Trophoblast cell (in vitro differentiated cells and primary cell): Measurements from ENCODE around the gene EXOC4.

Experiments used
- DNase-seq, 2 donors: peaks; one replicate each; pipeline ENCODE4 v3.0.0-alpha.2; 2016
- H2AFZ ChIP-seq: 2 replicates; pipeline ENCODE4 v1.6.1; 2013; ENCODE audit warnings: low read length, moderate library complexity, mild to moderate bottlenecking; ENCODE audit not compliant: insufficient read depth, poor library complexity
- H2AK5ac ChIP-seq: 2 replicates; pipeline ENCODE4 v1.6.1; 2013; ENCODE audit warnings: mild to moderate bottlenecking, low read length
- H2BK120ac ChIP-seq: 2 replicates; pipeline ENCODE4 v1.6.1; 2013; ENCODE audit warnings: low read length, mild to moderate bottlenecking, moderate library complexity; ENCODE audit not compliant: insufficient read depth, poor library complexity
- H2BK12ac ChIP-seq: 2 replicates; pipeline ENCODE4 v1.6.1; 2013; ENCODE audit warnings: mild to moderate bottlenecking, low read length, moderate library complexity
- H2BK5ac ChIP-seq: 2 replicates; pipeline ENCODE4 v1.6.1; 2013; ENCODE audit warnings: low read length, low read depth, moderate library complexity, mild to moderate bottlenecking; ENCODE audit not compliant: poor library complexity
- H3K14ac ChIP-seq: 2 replicates; pipeline ENCODE4 v1.6.1; 2013; ENCODE audit warnings: mild to moderate bottlenecking, low read length
- H3K18ac ChIP-seq: 2 replicates; pipeline ENCODE4 v1.6.1; 2013; ENCODE audit warnings: mild to moderate bottlenecking, low read length
- H3K23ac ChIP-seq: 2 replicates; pipeline ENCODE4 v1.6.1; 2013; ENCODE audit warnings: low read length
- H3K27ac ChIP-seq: 2 replicates; pipeline ENCODE4 v1.5.1; 2013; ENCODE audit warnings: low read depth, mild to moderate bottlenecking, inconsistent platforms, low read length, moderate library complexity
- H3K27me3 ChIP-seq: 2 replicates; pipeline ENCODE4 v1.6.1; 2013; ENCODE audit warnings: inconsistent platforms, mild to moderate bottlenecking, low read length, moderate library complexity; ENCODE audit not compliant: insufficient read depth
- H3K36me3 ChIP-seq, 2 experiments: 1 replicate in 1 of 2; 2 replicates in 1 of 2; pipeline ENCODE4 v1.6.1; 2013; ENCODE audit warnings: low read length in 2 of 2, mild to moderate bottlenecking in 2 of 2, moderate library complexity in 1 of 2; ENCODE audit not compliant: insufficient read depth in 2 of 2, control insufficient read depth in 1 of 2
- H3K4ac ChIP-seq: 2 replicates; pipeline ENCODE4 v1.6.1; 2013; ENCODE audit warnings: low read depth, mild to moderate bottlenecking, low read length, moderate library complexity
- H3K4me1 ChIP-seq, 2 experiments: 1 replicate in 1 of 2; 2 replicates in 1 of 2; pipeline ENCODE4 v1.6.1; 2013; ENCODE audit warnings: low read length in 2 of 2, mild to moderate bottlenecking in 2 of 2, moderate library complexity in 1 of 2; ENCODE audit not compliant: insufficient read depth in 2 of 2, control insufficient read depth in 1 of 2
- H3K4me2 ChIP-seq: 2 replicates; pipeline ENCODE4 v1.6.1; 2013; ENCODE audit warnings: inconsistent platforms, mild to moderate bottlenecking, low read length, moderate library complexity
- H3K4me3 ChIP-seq: 2 replicates; pipeline ENCODE4 v1.5.1; 2013; ENCODE audit warnings: mild to moderate bottlenecking, low read depth, low read length, inconsistent platforms
- H3K79me1 ChIP-seq: one replicate; pipeline ENCODE4 v1.6.1; 2013; ENCODE audit warnings: low read length
- H3K79me2 ChIP-seq: 2 replicates; pipeline ENCODE4 v1.6.1; 2013; ENCODE audit warnings: low read length, mild to moderate bottlenecking; ENCODE audit not compliant: control insufficient read depth, insufficient read depth, poor library complexity
- H3K9ac ChIP-seq: 2 replicates; pipeline ENCODE4 v1.6.1; 2013; ENCODE audit warnings: mild to moderate bottlenecking, low read length
- H3K9me3 ChIP-seq: 2 replicates; pipeline ENCODE4 v1.6.1; 2013; ENCODE audit warnings: low read depth, mild to moderate bottlenecking, control low read depth, inconsistent platforms, low read length; ENCODE audit not compliant: insufficient read depth
- H4K12ac ChIP-seq: 2 replicates; pipeline ENCODE4 v1.6.1; 2013; ENCODE audit warnings: low read depth, mild to moderate bottlenecking, low read length, moderate library complexity
- H4K8ac ChIP-seq: 2 replicates; pipeline ENCODE4 v1.6.1; 2013; ENCODE audit warnings: low read depth, mild to moderate bottlenecking, low read length, moderate library complexity
- H4K91ac ChIP-seq: one replicate; pipeline ENCODE4 v1.6.1; 2013; ENCODE audit warnings: low read depth, mild to moderate bottlenecking, low read length, moderate library complexity
- WGBS: extraction: QIAGEN DNeasy Blood & Tissue Kit; methylation state at CpG from one replicate; pipeline ENCODE4 v1.1.7; 2013; ENCODE audit warnings: missing lambda C conversion rate; ENCODE audit not compliant: insufficient read length, insufficient coverage; ENCODE audit errors: extremely low coverage; 5-methylcytosine and 5-hydroxymethylcytosine counted together

The EXOC4 gene

DNA sequence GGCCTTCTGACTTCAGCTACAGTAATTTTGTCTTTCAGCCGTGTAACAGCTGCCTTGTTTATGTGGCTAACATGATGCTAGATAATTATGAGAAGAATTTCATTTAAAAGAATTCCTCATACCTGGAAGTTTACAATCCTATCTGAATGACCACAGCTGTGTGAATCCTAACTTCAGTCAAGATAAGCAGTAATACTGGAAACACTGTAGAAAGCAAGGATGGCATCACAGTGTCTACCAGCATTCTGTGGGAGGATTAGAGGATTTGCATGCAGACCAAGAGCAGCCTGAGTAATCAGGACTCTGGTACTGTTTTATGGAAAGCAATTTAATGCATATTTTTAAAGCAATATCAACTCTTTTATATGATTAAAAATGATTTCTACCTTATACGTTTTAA, 282.4 kb downstream of the EXOC4 start:
- H4K8ac ChIP-seq = no peak overlapping the region
- H2BK5ac ChIP-seq = no peak overlapping the region
- H3K4me2 ChIP-seq = no peak overlapping the region
- no peak overlapping the region for H2BK120ac ChIP-seq
- peak; percentile 63 to 81 for DNase-seq
- H4K91ac ChIP-seq = no peak overlapping the region
- H3K79me1 ChIP-seq = no peaks in the 10 kb centered on the region
- no peak overlapping the region for H3K14ac ChIP-seq
- H3K9ac ChIP-seq = no peak overlapping the region
- H2AFZ ChIP-seq = no peak overlapping the region
- H3K18ac ChIP-seq = no peak overlapping the region
- H3K4ac ChIP-seq = no peak overlapping the region
- no peaks in the 10 kb centered on the region for H3K79me2 ChIP-seq
- no peaks in the 10 kb centered on the region for H3K36me3 ChIP-seq
- no peaks in the 10 kb centered on the region for H3K9me3 ChIP-seq
- H3K23ac ChIP-seq = no peak overlapping the region
- no peak overlapping the region for H2BK12ac ChIP-seq
- no peak overlapping the region for H4K12ac ChIP-seq
- H2AK5ac ChIP-seq = no peak overlapping the region
- no peaks in the 10 kb centered on the region for H3K4me1 ChIP-seq
- no peak overlapping the region for H3K27ac ChIP-seq
- WGBS = no CpG with 5 or more reads among the region's 2 CpGs
- no peaks in the 10 kb centered on the region for H3K27me3 ChIP-seq
- no peak overlapping the region for H3K4me3 ChIP-seq

- Histone ChIP-seq H3K4me2 (no peak overlapping the region), H3K9me3 (no peaks in the 10 kb centered on the region), H3K14ac (no peak overlapping the region), H3K27ac (no peak overlapping the region), H3K79me1 (no peaks in the 10 kb centered on the region), H2BK120ac (no peak overlapping the region), H2BK5ac (no peak overlapping the region), H3K4me1 (no peaks in the 10 kb centered on the region), H3K79me2 (no peaks in the 10 kb centered on the region), H3K36me3 (no peaks in the 10 kb centered on the region), H4K91ac (no peak overlapping the region), H2AK5ac (no peak overlapping the region), H3K27me3 (no peaks in the 10 kb centered on the region), H2AFZ (no peak overlapping the region), H3K4me3 (no peak overlapping the region), H4K8ac (no peak overlapping the region), H3K9ac (no peak overlapping the region), H3K18ac (no peak overlapping the region), H3K4ac (no peak overlapping the region), H3K23ac (no peak overlapping the region), H4K12ac (no peak overlapping the region), H2BK12ac (no peak overlapping the region)
- no CpG with 5 or more reads among the region's 2 CpGs for WGBS
- no peak for DNase-seq
Measured at GRCh38 chr7:133536450-133536849, 283.6 kb downstream of the EXOC4 start.

GRCh38 chr7:133539016-133539415, 286.1 kb downstream of the EXOC4 start:
- no peak overlapping the region for H3K4ac ChIP-seq
- H2BK120ac ChIP-seq = no peak overlapping the region
- H4K12ac ChIP-seq = no peak overlapping the region
- H3K79me2 ChIP-seq = no peaks in the 10 kb centered on the region
- no peaks in the 10 kb centered on the region for H3K4me1 ChIP-seq
- H3K18ac ChIP-seq = no peak overlapping the region
- H2AK5ac ChIP-seq = no peak overlapping the region
- no peaks in the 10 kb centered on the region for H3K79me1 ChIP-seq
- H2BK5ac ChIP-seq = no peak overlapping the region
- H3K23ac ChIP-seq = no peak overlapping the region
- H2BK12ac ChIP-seq = no peak overlapping the region
- no peak overlapping the region for H3K4me2 ChIP-seq
- H4K91ac ChIP-seq = no peak overlapping the region
- no peak overlapping the region for H4K8ac ChIP-seq
- H3K9me3 ChIP-seq = no peaks in the 10 kb centered on the region
- H3K4me3 ChIP-seq = no peak overlapping the region
- no peak overlapping the region for H3K9ac ChIP-seq
- H3K27ac ChIP-seq = no peak overlapping the region
- no peak overlapping the region for H2AFZ ChIP-seq
- no peaks in the 10 kb centered on the region for H3K27me3 ChIP-seq
- no CpG with 5 or more reads among the region's 2 CpGs for WGBS
- DNase-seq = no peak
- no peak overlapping the region for H3K14ac ChIP-seq
- H3K36me3 ChIP-seq = no peaks in the 10 kb centered on the region

GRCh38 chr7:133540096-133540860, 287.4 kb downstream of the EXOC4 start:
- no peak overlapping the region for H3K4ac ChIP-seq
- H3K36me3 ChIP-seq = no peaks in the 10 kb centered on the region
- H3K79me2 ChIP-seq = no peaks in the 10 kb centered on the region
- H2BK120ac ChIP-seq = no peak overlapping the region
- H3K79me1 ChIP-seq = no peaks in the 10 kb centered on the region
- no peak overlapping the region for H4K91ac ChIP-seq
- no peak overlapping the region for H3K23ac ChIP-seq
- H3K9me3 ChIP-seq = no peaks in the 10 kb centered on the region
- no CpG with 5 or more reads among the region's 1 CpG for whole genome bisulfite sequencing
- H3K4me3 ChIP-seq = no peak overlapping the region
- no peak overlapping the region for H3K9ac ChIP-seq
- no peak overlapping the region for H3K14ac ChIP-seq
- H3K4me2 ChIP-seq = no peak overlapping the region
- H3K27ac ChIP-seq = no peak overlapping the region
- no peak for DNase-seq
- no peaks in the 10 kb centered on the region for H3K27me3 ChIP-seq
- no peak overlapping the region for H2AFZ ChIP-seq
- no peak overlapping the region for H2BK5ac ChIP-seq
- H4K8ac ChIP-seq = no peak overlapping the region
- H2AK5ac ChIP-seq = no peak overlapping the region
- no peak overlapping the region for H3K18ac ChIP-seq
- no peak overlapping the region for H4K12ac ChIP-seq
- H2BK12ac ChIP-seq = no peak overlapping the region
- no peaks in the 10 kb centered on the region for H3K4me1 ChIP-seq
